Trophoblast cell (in vitro differentiated cells and primary cell): ENCODE measurements around the gene FNDC3B.
A peak's percentile ranks its signal among the peaks of the same experiment; 100 is the strongest.

Source experiments
- DNase-seq, 2 donors: peaks; one replicate each; pipeline ENCODE4 v3.0.0-alpha.2; 2016
- H2AFZ ChIP-seq: 2 replicates; pipeline ENCODE4 v1.6.1; 2013; ENCODE audit warnings: low read length, moderate library complexity, mild to moderate bottlenecking; ENCODE audit not compliant: insufficient read depth, poor library complexity
- H2AK5ac ChIP-seq: 2 replicates; pipeline ENCODE4 v1.6.1; 2013; ENCODE audit warnings: mild to moderate bottlenecking, low read length
- H2BK120ac ChIP-seq: 2 replicates; pipeline ENCODE4 v1.6.1; 2013; ENCODE audit warnings: low read length, mild to moderate bottlenecking, moderate library complexity; ENCODE audit not compliant: insufficient read depth, poor library complexity
- H2BK12ac ChIP-seq: 2 replicates; pipeline ENCODE4 v1.6.1; 2013; ENCODE audit warnings: mild to moderate bottlenecking, low read length, moderate library complexity
- H2BK5ac ChIP-seq: 2 replicates; pipeline ENCODE4 v1.6.1; 2013; ENCODE audit warnings: low read length, low read depth, moderate library complexity, mild to moderate bottlenecking; ENCODE audit not compliant: poor library complexity
- H3K14ac ChIP-seq: 2 replicates; pipeline ENCODE4 v1.6.1; 2013; ENCODE audit warnings: mild to moderate bottlenecking, low read length
- H3K18ac ChIP-seq: 2 replicates; pipeline ENCODE4 v1.6.1; 2013; ENCODE audit warnings: mild to moderate bottlenecking, low read length
- H3K23ac ChIP-seq: 2 replicates; pipeline ENCODE4 v1.6.1; 2013; ENCODE audit warnings: low read length
- H3K27ac ChIP-seq: 2 replicates; pipeline ENCODE4 v1.5.1; 2013; ENCODE audit warnings: low read depth, mild to moderate bottlenecking, inconsistent platforms, low read length, moderate library complexity
- H3K27me3 ChIP-seq: 2 replicates; pipeline ENCODE4 v1.6.1; 2013; ENCODE audit warnings: inconsistent platforms, mild to moderate bottlenecking, low read length, moderate library complexity; ENCODE audit not compliant: insufficient read depth
- H3K36me3 ChIP-seq, 2 experiments: 1 replicate in 1 of 2; 2 replicates in 1 of 2; pipeline ENCODE4 v1.6.1; 2013; ENCODE audit warnings: low read length in 2 of 2, mild to moderate bottlenecking in 2 of 2, moderate library complexity in 1 of 2; ENCODE audit not compliant: insufficient read depth in 2 of 2, control insufficient read depth in 1 of 2
- H3K4ac ChIP-seq: 2 replicates; pipeline ENCODE4 v1.6.1; 2013; ENCODE audit warnings: low read depth, mild to moderate bottlenecking, low read length, moderate library complexity
- H3K4me1 ChIP-seq, 2 experiments: 1 replicate in 1 of 2; 2 replicates in 1 of 2; pipeline ENCODE4 v1.6.1; 2013; ENCODE audit warnings: low read length in 2 of 2, mild to moderate bottlenecking in 2 of 2, moderate library complexity in 1 of 2; ENCODE audit not compliant: insufficient read depth in 2 of 2, control insufficient read depth in 1 of 2
- H3K4me2 ChIP-seq: 2 replicates; pipeline ENCODE4 v1.6.1; 2013; ENCODE audit warnings: inconsistent platforms, mild to moderate bottlenecking, low read length, moderate library complexity
- H3K4me3 ChIP-seq: 2 replicates; pipeline ENCODE4 v1.5.1; 2013; ENCODE audit warnings: mild to moderate bottlenecking, low read depth, low read length, inconsistent platforms
- H3K79me1 ChIP-seq: one replicate; pipeline ENCODE4 v1.6.1; 2013; ENCODE audit warnings: low read length
- H3K79me2 ChIP-seq: 2 replicates; pipeline ENCODE4 v1.6.1; 2013; ENCODE audit warnings: low read length, mild to moderate bottlenecking; ENCODE audit not compliant: control insufficient read depth, insufficient read depth, poor library complexity
- H3K9ac ChIP-seq: 2 replicates; pipeline ENCODE4 v1.6.1; 2013; ENCODE audit warnings: mild to moderate bottlenecking, low read length
- H3K9me3 ChIP-seq: 2 replicates; pipeline ENCODE4 v1.6.1; 2013; ENCODE audit warnings: low read depth, mild to moderate bottlenecking, control low read depth, inconsistent platforms, low read length; ENCODE audit not compliant: insufficient read depth
- H4K12ac ChIP-seq: 2 replicates; pipeline ENCODE4 v1.6.1; 2013; ENCODE audit warnings: low read depth, mild to moderate bottlenecking, low read length, moderate library complexity
- H4K8ac ChIP-seq: 2 replicates; pipeline ENCODE4 v1.6.1; 2013; ENCODE audit warnings: low read depth, mild to moderate bottlenecking, low read length, moderate library complexity
- H4K91ac ChIP-seq: one replicate; pipeline ENCODE4 v1.6.1; 2013; ENCODE audit warnings: low read depth, mild to moderate bottlenecking, low read length, moderate library complexity
- WGBS: extraction: QIAGEN DNeasy Blood & Tissue Kit; methylation state at CpG from one replicate; pipeline ENCODE4 v1.1.7; 2013; ENCODE audit warnings: missing lambda C conversion rate; ENCODE audit not compliant: insufficient read length, insufficient coverage; ENCODE audit errors: extremely low coverage; 5-methylcytosine and 5-hydroxymethylcytosine counted together

FNDC3B gene

DNA sequence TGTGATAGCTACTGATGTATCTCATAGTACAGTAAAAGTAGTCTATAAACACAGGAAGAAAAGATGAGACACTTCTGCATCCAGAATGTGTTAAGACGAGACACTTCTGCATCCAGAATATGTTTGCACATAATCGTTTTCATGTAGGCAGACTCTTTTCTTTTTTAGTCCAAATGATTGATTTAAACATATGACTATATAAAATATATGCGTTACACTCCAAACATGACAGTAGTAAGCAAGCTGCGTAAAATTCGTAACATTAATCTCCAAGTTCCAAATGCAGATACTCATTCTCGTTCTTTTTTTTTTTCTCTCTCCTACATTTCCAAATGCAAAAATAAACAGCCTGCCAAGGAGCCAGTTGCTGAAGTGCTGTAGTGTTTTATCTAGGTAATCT lies 82.6 kb downstream of the FNDC3B start:
- H3K27me3 ChIP-seq: no peaks in the 10 kb centered on the region
- no peak overlapping the region for H3K9ac ChIP-seq
- H3K27ac ChIP-seq: no peak overlapping the region
- H2BK12ac ChIP-seq: no peak overlapping the region
- no peak overlapping the region for H3K4ac ChIP-seq
- H3K79me1 ChIP-seq: peaks cover 5% of the 10 kb centered on the region
- WGBS: no CpG with 5 or more reads among the region's 6 CpGs
- no peak overlapping the region for H2BK120ac ChIP-seq
- H2BK5ac ChIP-seq: no peak overlapping the region
- no peak overlapping the region for H3K4me2 ChIP-seq
- no peak overlapping the region for H2AK5ac ChIP-seq
- no peak overlapping the region for H4K91ac ChIP-seq
- H3K14ac ChIP-seq: no peak overlapping the region
- H4K12ac ChIP-seq: no peak overlapping the region
- H3K36me3 ChIP-seq: peaks cover 4 to 6% of the 10 kb centered on the region in 2 experiments
- H3K4me1 ChIP-seq: peaks cover 2 to 14% of the 10 kb centered on the region in 2 experiments
- H3K4me3 ChIP-seq: no peak overlapping the region
- no peaks in the 10 kb centered on the region for H3K9me3 ChIP-seq
- H3K18ac ChIP-seq: no peak overlapping the region
- peaks cover 2% of the 10 kb centered on the region for H3K79me2 ChIP-seq
- no peak overlapping the region for H4K8ac ChIP-seq
- DNase-seq: no peak
- H3K23ac ChIP-seq: no peak overlapping the region
- no peak overlapping the region for H2AFZ ChIP-seq

DNA sequence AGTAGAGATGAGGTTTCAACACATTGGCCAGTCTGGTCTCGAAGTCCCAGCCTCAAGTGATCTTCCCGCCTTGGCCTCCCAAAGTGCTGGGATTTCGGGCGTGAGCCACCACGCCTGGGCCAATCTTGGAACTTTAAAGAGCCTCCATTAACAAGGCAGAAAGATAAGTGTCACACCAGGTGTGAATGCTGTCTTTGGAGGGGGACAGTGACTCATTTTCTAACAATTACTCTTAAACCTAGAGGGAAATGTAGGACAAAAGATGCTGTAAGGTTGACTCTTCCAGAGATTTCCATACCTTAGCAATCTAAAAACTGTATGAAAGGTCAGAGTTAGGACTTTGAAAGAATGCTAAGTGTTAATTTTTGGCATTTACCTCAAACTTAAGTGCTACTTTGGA lies 84.9 kb downstream of the FNDC3B start:
- WGBS: no CpG with 5 or more reads among the region's 5 CpGs
- no peak overlapping the region for H3K14ac ChIP-seq
- H3K18ac ChIP-seq: no peak overlapping the region
- no peak overlapping the region for H4K91ac ChIP-seq
- H4K12ac ChIP-seq: no peak overlapping the region
- H3K79me2 ChIP-seq: peaks cover 2% of the 10 kb centered on the region
- H3K27ac ChIP-seq: no peak overlapping the region
- no peak overlapping the region for H4K8ac ChIP-seq
- no peak overlapping the region for H3K4ac ChIP-seq
- peaks cover 5% of the 10 kb centered on the region for H3K79me1 ChIP-seq
- H3K4me1 ChIP-seq: peaks cover 5 to 27% of the 10 kb centered on the region in 2 experiments
- no peak overlapping the region for H2BK120ac ChIP-seq
- H2BK12ac ChIP-seq: no peak overlapping the region
- no peak overlapping the region for H2AFZ ChIP-seq
- peaks cover 4 to 6% of the 10 kb centered on the region in 2 experiments for H3K36me3 ChIP-seq
- no peaks in the 10 kb centered on the region for H3K9me3 ChIP-seq
- no peak overlapping the region for H2AK5ac ChIP-seq
- no peak for DNase-seq
- no peaks in the 10 kb centered on the region for H3K27me3 ChIP-seq
- no peak overlapping the region for H2BK5ac ChIP-seq
- no peak overlapping the region for H3K4me3 ChIP-seq
- no peak overlapping the region for H3K23ac ChIP-seq
- H3K4me2 ChIP-seq: no peak overlapping the region
- no peak overlapping the region for H3K9ac ChIP-seq

DNA sequence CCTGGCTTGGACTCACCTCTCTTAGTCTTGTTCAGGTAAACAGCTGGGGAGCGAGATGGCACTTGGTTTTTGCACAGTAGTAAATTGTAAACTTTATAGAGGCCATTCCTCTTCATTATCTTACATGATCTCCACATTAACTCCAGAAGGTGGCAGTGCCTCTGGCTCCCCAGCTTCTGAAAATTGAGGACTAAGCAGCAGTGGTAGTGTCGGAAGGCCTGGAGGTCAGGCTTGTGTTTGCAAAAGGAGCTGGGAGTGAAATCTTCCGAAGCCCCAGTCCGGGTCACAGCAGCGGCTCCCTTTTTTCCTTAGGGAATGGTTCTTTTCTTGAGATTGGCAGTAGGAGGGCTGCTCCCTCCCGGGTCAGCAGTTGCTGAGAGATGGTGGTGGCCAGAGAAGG lies 85.7 kb downstream of the FNDC3B start:
- Histone ChIP-seq H2BK12ac (no peak overlapping the region), H2BK5ac (peak overlapping the region; percentile 4), H3K18ac (no peak overlapping the region), H3K4me3 (no peak overlapping the region), H3K4me2 (no peak overlapping the region), H2AK5ac (no peak overlapping the region), H3K14ac (no peak overlapping the region), H2AFZ (no peak overlapping the region), H4K91ac (no peak overlapping the region), H3K27me3 (no peaks in the 10 kb centered on the region), H3K4me1 (peaks cover 5 to 27% of the 10 kb centered on the region in 2 experiments), H2BK120ac (no peak overlapping the region), H4K8ac (no peak overlapping the region), H3K36me3 (peaks cover 4 to 6% of the 10 kb centered on the region in 2 experiments), H3K9me3 (no peaks in the 10 kb centered on the region), H3K79me2 (peaks cover 2% of the 10 kb centered on the region), H3K4ac (no peak overlapping the region), H3K27ac (no peak overlapping the region), H3K79me1 (peaks cover 5% of the 10 kb centered on the region), H3K9ac (no peak overlapping the region), H3K23ac (no peak overlapping the region), H4K12ac (no peak overlapping the region)
- WGBS: no CpG with 5 or more reads among the region's 6 CpGs
- no peak for DNase-seq

DNA sequence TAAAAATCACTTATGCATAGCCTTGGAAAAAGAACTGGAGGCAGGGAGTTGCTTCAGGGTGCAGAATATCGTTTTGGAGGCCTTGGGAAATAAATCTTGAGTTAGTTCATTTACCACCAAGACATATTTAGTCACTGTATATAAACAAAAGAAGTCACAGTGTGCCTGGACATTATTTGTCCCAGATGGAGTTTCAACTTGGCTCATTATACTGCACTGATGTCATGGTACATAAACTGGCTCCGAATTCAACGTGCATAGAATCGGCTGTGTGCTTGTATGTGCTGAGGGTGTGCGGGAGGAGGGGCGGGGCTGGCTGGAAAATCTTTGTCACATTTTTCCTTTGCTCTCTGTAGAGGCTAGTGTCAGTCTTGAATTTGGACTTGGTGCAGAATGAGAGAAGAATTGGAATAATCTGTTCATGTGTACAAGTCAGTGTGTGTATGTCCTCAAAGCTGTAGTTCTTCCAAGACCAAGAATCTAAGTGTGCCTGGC lies 86.6 kb downstream of the FNDC3B start:
- DNase-seq: peak; percentile 33 to 65
- Histone ChIP-seq H3K79me1 (peaks cover 5% of the 10 kb centered on the region), H3K18ac (peak overlapping the region; percentile 89), H3K4me1 (peaks cover 5 to 31% of the 10 kb centered on the region in 2 experiments), H3K4ac (no peak overlapping the region), H4K8ac (no peak overlapping the region), H3K4me2 (no peak overlapping the region), H3K36me3 (peaks cover 2 to 3% of the 10 kb centered on the region in 2 experiments), H3K27me3 (no peaks in the 10 kb centered on the region), H3K27ac (peak overlapping the region; percentile 56), H2BK12ac (peak overlapping the region; percentile 50), H3K79me2 (peaks cover 2% of the 10 kb centered on the region), H3K9ac (no peak overlapping the region), H3K23ac (no peak overlapping the region), H4K91ac (no peak overlapping the region), H3K14ac (no peak overlapping the region), H3K4me3 (no peak overlapping the region), H3K9me3 (no peaks in the 10 kb centered on the region), H2BK120ac (no peak overlapping the region), H4K12ac (no peak overlapping the region), H2BK5ac (no peak overlapping the region), H2AFZ (no peak overlapping the region), H2AK5ac (no peak overlapping the region)
- WGBS: no CpG with 5 or more reads among the region's 6 CpGs
